HepG2 (cell line): ENCODE data around the gene MTF2. TPM values are rescaled to one million over a fixed set of nuclear protein-coding genes. Genes with fewer than 3 reads are reported as not detected.
A peak's percentile ranks its signal among the peaks of the same experiment; 100 is the strongest.

Experiments used
- ATAC-seq: fragments of 200-7000 bp; cut with Tn5 transposase; 3 replicates; pipeline ENCODE4 v1.9.1; 2020; ENCODE audit warnings: mild to moderate bottlenecking, moderate library complexity
- BruUV-seq: library from RNA; stranded (reverse); fragments of 400-500 nt; replicated peaks from 2 replicates; lab custom pipeline; 2021; lab: Mats Ljungman, UMichigan
- CTCF ChIA-PET: fragments of 300-600 bp; formaldehyde crosslinking; extraction: SDS; loops from one replicate; lab custom pipeline; 2021; ENCODE audit warnings: low total read pairs, inconsistent platforms, low intra/inter-chr PET ratio; lab: Yijun Ruan, JAX
- POLR2A ChIA-PET: fragments of 350-600 bp; sonication (Branson Sonifier 250); formaldehyde crosslinking; loops from one replicate; lab custom pipeline; 2020; ENCODE audit warnings: antibody characterized with exemption, inconsistent platforms; lab: Yijun Ruan, JAX
- DNase-seq: peaks from one replicate; pipeline ENCODE4 v3.0.0-alpha.2; 2015; ENCODE audit warnings: low spot score
- FAIRE-seq: peaks from 3 replicates; lab custom pipeline; 2011; peaks lifted over from hg19 to GRCh38; lab: Jason Lieb, UNC
- H2AFZ ChIP-seq: one replicate; pipeline ENCODE4 v1.6.1; 2011; ENCODE audit warnings: low read length, inconsistent platforms
- H3K27ac ChIP-seq: fragments of 300-600 bp; 3 replicates; pipeline ENCODE4 v1.8.0; 2011; ENCODE audit warnings: mixed run types, mild to moderate bottlenecking, mixed read lengths, low read length, inconsistent platforms; ENCODE audit not compliant: insufficient read depth; ENCODE audit errors: extremely low read length
- H3K27me3 ChIP-seq, 2 experiments: fragments of 200-600 bp in 1 of 2; 2 replicates in 1 of 2; 3 replicates in 1 of 2; pipeline versions ENCODE4 v1.6.0 to v1.8.0; 2011; ENCODE audit warnings: low read length in 2 of 2, mild to moderate bottlenecking in 2 of 2, moderate library complexity in 2 of 2, inconsistent platforms in 1 of 2; ENCODE audit not compliant: insufficient read depth in 2 of 2, control insufficient read depth in 1 of 2
- H3K36me3 ChIP-seq, 2 experiments: fragments of 200-600 bp in 1 of 2; replicated peaks in 1 of 2; 2 replicates in 1 of 2; 3 replicates in 1 of 2; pipeline versions ENCODE4 v1.5.1 to v1.8.0; 2011; ENCODE audit warnings: low read length in 2 of 2, inconsistent platforms in 1 of 2; ENCODE audit not compliant: insufficient read depth in 2 of 2, control insufficient read depth in 1 of 2
- H3K4me1 ChIP-seq: 2 replicates; pipeline ENCODE4 v1.5.1; 2012; ENCODE audit warnings: low read length, inconsistent platforms; ENCODE audit not compliant: insufficient read depth
- H3K4me2 ChIP-seq: 2 replicates; pipeline ENCODE4 v1.6.0; 2011; ENCODE audit warnings: low read depth, low read length, inconsistent platforms
- H3K4me3 ChIP-seq, 3 experiments: fragments of 200-600 bp in 1 of 3; sonication (generic), shearing (Covaris generic) in 1 of 3; replicated peaks in 1 of 3; 2 replicates each; pipeline ENCODE4 v1.5.1; 2011 to 2016; ENCODE audit warnings: low read length in 3 of 3, inconsistent platforms in 2 of 3, low read depth in 2 of 3, mild to moderate bottlenecking in 2 of 3, control low read depth in 1 of 3, mixed read lengths in 1 of 3; ENCODE audit not compliant: insufficient read depth in 1 of 3
- H3K79me2 ChIP-seq: one replicate; pipeline ENCODE4 v1.6.1; 2011; ENCODE audit warnings: low read length, inconsistent platforms; ENCODE audit not compliant: insufficient read depth
- H3K9ac ChIP-seq: 2 replicates; pipeline ENCODE4 v1.6.0; 2011; ENCODE audit warnings: mild to moderate bottlenecking, low read depth, low read length, inconsistent platforms; ENCODE audit not compliant: insufficient read depth
- H3K9me3 ChIP-seq: 2 replicates; pipeline ENCODE4 v1.5.1; 2012; ENCODE audit warnings: mild to moderate bottlenecking, low read length
- H4K20me1 ChIP-seq: 2 replicates; pipeline ENCODE4 v1.6.0; 2011; ENCODE audit warnings: inconsistent platforms, mild to moderate bottlenecking, low read length, moderate library complexity; ENCODE audit not compliant: insufficient read depth
- CTCF ChIP-seq: sonication (generic); formaldehyde crosslinking; IDR thresholded peaks from 2 replicates; pipeline ENCODE4 v1.5.0; 2020; ENCODE audit warnings: mild to moderate bottlenecking, missing genetic modification reagents, moderate library complexity
- HMG20B ChIP-seq: conservative IDR thresholded peaks from 2 replicates; pipeline ENCODE4 v1.6.1; 2016; ENCODE audit warnings: missing genetic modification reagents, missing compliant biosample characterization
- MED1 ChIP-seq: sonication (generic); formaldehyde crosslinking; IDR thresholded peaks from 2 replicates; pipeline ENCODE4 v1.4.0; 2020; ENCODE audit warnings: missing genetic modification reagents
- RBM22 ChIP-seq: fragments of 200-400 bp; formaldehyde crosslinking; optimal IDR thresholded peaks from 2 replicates; pipeline ENCODE3; 2017; ENCODE audit warnings: mild to moderate bottlenecking, low read length, moderate library complexity
- SPEN ChIP-seq: sonication (generic); formaldehyde crosslinking; IDR thresholded peaks from 2 replicates; pipeline ENCODE4 v1.5.1; 2020; ENCODE audit warnings: low read depth, mild to moderate bottlenecking, missing genetic modification reagents
- TBX2 ChIP-seq: sonication (generic); formaldehyde crosslinking; IDR thresholded peaks from 2 replicates; pipeline ENCODE4 v1.5.0; 2020; ENCODE audit warnings: missing genetic modification reagents, mild to moderate bottlenecking, borderline replicate concordance
- ZBTB7B ChIP-seq: sonication (generic); formaldehyde crosslinking; IDR thresholded peaks from 2 replicates; pipeline ENCODE4 v1.4.0; 2020; ENCODE audit warnings: missing genetic modification reagents
- ZFP36 ChIP-seq: fragments of 150-350 bp; IDR thresholded peaks from 2 replicates; pipeline ENCODE4 v1.6.1; 2018; ENCODE audit warnings: borderline replicate concordance, low read length, low read depth; ENCODE audit not compliant: partially characterized antibody
- ZNF326 ChIP-seq: sonication (generic); formaldehyde crosslinking; IDR thresholded peaks from 2 replicates; pipeline ENCODE4 v1.4.0; 2020; ENCODE audit warnings: missing genetic modification reagents, borderline replicate concordance
- ZNF564 ChIP-seq: sonication (generic); formaldehyde crosslinking; IDR thresholded peaks from 2 replicates; pipeline ENCODE4 v1.8.1; 2023; ENCODE audit warnings: mild to moderate bottlenecking, missing genetic modification reagents
- WGBS: methylation state at CpG from one replicate; pipeline ENCODE4 v1.1.6; 2017; ENCODE audit warnings: low lambda C conversion rate; 5-methylcytosine and 5-hydroxymethylcytosine counted together
- in situ Hi-C: cut with HindIII; loops from 2 replicates; pipeline ENCODE4 v1.10.0; 2017; ENCODE audit warnings: low pct_unique_long_range_greater_than_20kb; ENCODE audit not compliant: extremely low pct_ligation_motif_present
- intact Hi-C: fragments of 100-400 bp; cut with micrococcal nuclease; formaldehyde crosslinking; loops from one replicate; pipeline ENCODE4 v1.10.0; 2022; ENCODE audit not compliant: unreplicated experiment
- polyA plus RNA-seq, 8 experiments: library from polyadenylated mRNA; depleted of rRNA in 3 of 8; stranded (reverse) in 7 of 8; unstranded in 1 of 8; fragments of >200 nt; fragmentation: Illumina TruSeq in 4 of 8; extraction: Trizol in 4 of 8; gene quantifications; 2 replicates each; pipeline versions ENCODE4 v1.2.1 to v1.2.3, GENCODE V29; 2011 to 2016; ENCODE audit warnings: low read depth in 4 of 8, missing spikeins in 1 of 8, mixed read lengths in 1 of 8; ENCODE audit not compliant: insufficient read depth in 1 of 8
- total RNA-seq, 5 experiments: library from RNA; depleted of rRNA; stranded (reverse); fragments of >200 nt; fragmentation: Illumina TruSeq; extraction: Trizol; gene quantifications; 2 replicates each; pipeline ENCODE4 v1.2.3, GENCODE V29; 2016; ENCODE audit warnings: low read depth in 1 of 5

MTF2 gene
- total and polyA plus RNA-seq, 2 of the 13 experiments (the other 11 are each of a cell fraction or from before 2014, with no cell fraction given): 48.7 to 53.9 TPM

DNA sequence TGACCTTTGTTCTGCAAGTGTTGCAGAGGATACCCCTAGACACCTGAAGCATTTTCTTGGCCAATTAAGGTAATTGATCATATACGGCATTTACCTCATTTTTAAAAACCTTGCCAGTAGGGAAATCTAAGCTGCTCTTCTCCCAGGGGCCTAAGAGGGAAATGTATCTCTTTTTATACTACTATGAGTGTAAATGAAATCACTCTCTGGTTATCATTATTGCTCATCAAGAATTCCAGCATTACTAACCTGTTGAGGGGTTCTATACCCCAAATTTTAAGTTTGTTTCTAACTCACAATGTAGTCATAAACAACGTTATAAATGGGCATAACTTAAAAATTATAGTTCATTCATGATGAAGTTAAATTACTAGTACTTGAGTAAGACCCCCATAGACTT lies 73.8 kb downstream of the MTF2 start:
- no peaks in the 10 kb centered on the region for H3K9me3 ChIP-seq
- in situ Hi-C loops: no loop called here
- no peak overlapping the region for H3K27ac ChIP-seq
- H3K9ac ChIP-seq: no peak overlapping the region
- CTCF ChIA-PET: no interaction called here
- H3K79me2 ChIP-seq: no peaks in the 10 kb centered on the region
- FAIRE-seq (no peak), ATAC-seq (no peak), DNase-seq (no peak)
- no peaks in the 10 kb centered on the region for H3K27me3 ChIP-seq
- H3K4me1 ChIP-seq: no peaks in the 10 kb centered on the region
- no peak overlapping the region for H2AFZ ChIP-seq
- TF ChIP-seq ZNF564 (CRISPR knock-in tag) (no peak), RBM22 (peak; percentile 41)
- POLR2A ChIA-PET: no interaction called here
- H4K20me1 ChIP-seq: no peaks in the 10 kb centered on the region
- intact Hi-C loops: no loop called here
- 94% methylated on average over 2 of the region's 2 CpGs for WGBS
- no TSS peak for BruUV-seq
- peaks cover 11 to 36% of the 10 kb centered on the region in 2 experiments; a peak in 4 of 5 replicates for H3K36me3 ChIP-seq
- no peak overlapping the region for H3K4me2 ChIP-seq
- H3K4me3 ChIP-seq: no peak overlapping the region

DNA sequence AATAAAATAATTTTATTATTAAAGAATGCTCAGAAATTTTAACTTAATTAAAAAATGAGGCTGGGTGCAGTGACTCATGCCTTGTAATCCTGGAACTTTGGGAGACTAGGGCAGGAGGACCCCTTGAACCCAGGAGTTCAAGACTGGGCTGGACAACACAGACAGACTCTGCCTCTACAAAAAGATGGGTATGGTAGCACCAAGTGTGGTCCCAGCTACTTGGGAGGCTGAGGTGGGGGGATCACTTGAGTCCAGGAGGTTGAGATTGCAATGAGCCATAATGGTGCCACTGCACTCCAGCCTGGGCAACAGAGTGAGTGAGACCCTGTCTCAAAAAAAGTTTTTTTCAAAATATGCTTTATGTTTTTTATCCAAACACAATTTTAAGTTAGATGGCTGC lies 75.8 kb downstream of the MTF2 start:
- H3K4me2 ChIP-seq: no peak overlapping the region
- no peak overlapping the region for H3K9ac ChIP-seq
- no TSS peak for BruUV-seq
- in situ Hi-C loops (no loop called here), intact Hi-C loops (no loop called here)
- H2AFZ ChIP-seq: no peak overlapping the region
- FAIRE-seq (no peak), DNase-seq (no peak), ATAC-seq (no peak)
- H3K79me2 ChIP-seq: no peaks in the 10 kb centered on the region
- no peak for TF ChIP-seq TBX2 (CRISPR knock-in tag)
- no peak for TF ChIP-seq ZBTB7B (CRISPR knock-in tag)
- TF ChIP-seq ZFP36: no peak
- no peak for TF ChIP-seq HMG20B (CRISPR knock-in tag)
- no peak for TF ChIP-seq MED1
- TF ChIP-seq SPEN: no peak
- TF ChIP-seq ZNF326: no peak
- TF ChIP-seq CTCF (CRISPR knock-in tag): no peak
- TF ChIP-seq ZNF564 (CRISPR knock-in tag): no peak
- H3K27ac ChIP-seq: no peak overlapping the region
- H3K36me3 ChIP-seq: peaks cover 10 to 51% of the 10 kb centered on the region in 2 experiments
- H3K27me3 ChIP-seq: no peaks in the 10 kb centered on the region
- CTCF ChIA-PET: no interaction called here
- POLR2A ChIA-PET: no interaction called here
- no peaks in the 10 kb centered on the region for H3K9me3 ChIP-seq
- no peak overlapping the region for H3K4me3 ChIP-seq
- no peaks in the 10 kb centered on the region for H4K20me1 ChIP-seq
- H3K4me1 ChIP-seq: no peaks in the 10 kb centered on the region
